CD4-positive, alpha-beta T cell treated with Interleukin-21 for 1 hour (primary cell): ENCODE results near the gene RALA.
"Not testable (repeated sequence)": the region's sequence is repeated elsewhere in the genome, so short reads cannot be mapped to it uniquely, and the experiment has no call there.

Source experiments
- DNase-seq: peaks from one replicate; pipeline ENCODE4 v3.0.0-alpha.2; 2020

RALA gene

GRCh38 chr7:39733881-39734632 lies 110.7 kb downstream of the RALA start:
- DNase-seq, result peak; percentile 36

- DNase-seq, result no peak
These were observed 111.2 kb downstream of the RALA start for GRCh38 chr7:39734633-39735004.

- DNase-seq, result no peak
These were observed 112.5 kb downstream of the RALA start for GRCh38 chr7:39735903-39736302.

GRCh38 chr7:39741942-39742623 lies 118.7 kb downstream of the RALA start:
- DNase-seq, result peak; percentile 66

- no peak for DNase-seq
These were observed 121.2 kb downstream of the RALA start for GRCh38 chr7:39744620-39745019.

GRCh38 chr7:39745320-39745719 lies 121.9 kb downstream of the RALA start:
- no peak for DNase-seq

GRCh38 chr7:39746103-39746819 lies 122.9 kb downstream of the RALA start:
- DNase-seq, result peak; percentile 60

- no peak for DNase-seq
These were observed 125.8 kb downstream of the RALA start for GRCh38 chr7:39749177-39749576.

- no peak for DNase-seq
These were observed 126.3 kb downstream of the RALA start for GRCh38 chr7:39749717-39750116.

- no peak for DNase-seq
These were observed 127.1 kb downstream of the RALA start for GRCh38 chr7:39750253-39751077.

- DNase-seq, result not testable (repeated sequence)
These were observed 129.9 kb downstream of the RALA start for GRCh38 chr7:39753237-39753636.

- DNase-seq, result no peak
These were observed 130.5 kb downstream of the RALA start for GRCh38 chr7:39753823-39754325.

- no peak for DNase-seq
These were observed 131.2 kb downstream of the RALA start for GRCh38 chr7:39754326-39755120.

GRCh38 chr7:39757604-39758003 lies 134.2 kb downstream of the RALA start:
- DNase-seq, result no peak
